Measurements from ENCODE around the gene CCT6B.
"Not testable (repeated sequence)": the region's sequence is repeated elsewhere in the genome, so short reads cannot be mapped to it uniquely, and the experiment has no call there.

The CCT6B gene

DNA sequence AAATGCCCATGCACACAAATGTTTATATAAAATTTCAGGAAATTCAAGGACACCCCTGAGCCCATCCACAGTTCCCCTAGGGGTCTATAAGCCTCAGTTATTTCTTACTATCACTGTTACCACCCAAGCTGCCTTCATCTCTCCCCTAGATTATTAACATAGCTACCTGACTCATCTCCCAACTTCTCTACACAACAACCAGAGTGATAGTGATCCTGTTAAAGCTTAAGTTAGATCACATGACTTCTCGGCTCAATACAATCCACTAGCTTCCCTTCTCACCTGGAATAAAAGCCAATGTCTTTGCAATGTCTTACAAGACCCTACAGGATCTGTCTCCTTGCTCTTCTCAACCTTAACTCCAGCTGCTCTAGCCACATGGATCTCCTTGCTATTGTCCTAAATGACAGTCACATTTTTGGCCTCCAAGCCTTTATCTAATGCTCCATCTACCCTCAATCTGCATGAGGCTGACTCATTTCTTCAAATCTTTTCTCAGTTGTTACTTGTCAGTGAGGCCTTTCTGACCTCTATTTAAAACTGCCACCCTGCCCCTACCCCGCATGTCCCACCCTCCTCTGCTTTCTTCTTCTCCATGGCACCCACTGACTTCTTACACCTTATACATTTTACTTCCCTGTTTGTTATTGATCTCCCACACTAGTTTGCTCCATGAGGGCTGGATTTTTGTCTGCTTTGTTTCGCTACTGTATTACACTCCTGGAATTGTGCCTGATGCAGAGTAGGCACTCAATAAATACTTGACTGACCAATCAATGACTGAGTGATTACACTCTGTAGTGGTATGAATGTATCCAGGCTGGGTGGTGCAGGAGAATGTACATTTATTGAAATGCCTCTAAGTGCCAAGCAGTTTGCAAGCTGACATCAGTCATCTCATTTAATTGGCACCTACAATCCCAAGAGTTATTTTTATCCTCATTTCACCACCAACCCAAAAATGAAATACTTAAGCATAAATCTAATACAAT is 13.8 kb upstream of the CCT6B start:
- POLR2A ChIA-PET = interaction anchor here (0.7 to 2.1 kb wide), 3 partner anchors 10 to 428 kb away, joined by 5 to 11 read pairs (median 9); partner anchors contain the start of genes CCT6B and ZNF830
- CTCF ChIA-PET = no interaction called here
- DNase-seq (ENCODE audit: extremely low spot score) = no peak
- TF ChIP-seq SUZ12 (IDR thresholded peaks at IDR 0.05) = no peak
- TF ChIP-seq FOXM1 (IDR thresholded peaks at IDR 0.05; ENCODE audit: borderline replicate concordance) = no peak
- TF ChIP-seq ZNF384 (IDR thresholded peaks at IDR 0.05) = no peak
- no peak for TF ChIP-seq TARDBP (IDR thresholded peaks at IDR 0.05)
- TF ChIP-seq NFRKB (IDR thresholded peaks at IDR 0.05) = no peak
- TF ChIP-seq BHLHE40 (IDR thresholded peaks at IDR 0.05; ENCODE audit: borderline replicate concordance) = no peak
- no peak for TF ChIP-seq CTBP1 (IDR thresholded peaks at IDR 0.05; ENCODE audit: borderline replicate concordance)
- TF ChIP-seq, protein P1, sequence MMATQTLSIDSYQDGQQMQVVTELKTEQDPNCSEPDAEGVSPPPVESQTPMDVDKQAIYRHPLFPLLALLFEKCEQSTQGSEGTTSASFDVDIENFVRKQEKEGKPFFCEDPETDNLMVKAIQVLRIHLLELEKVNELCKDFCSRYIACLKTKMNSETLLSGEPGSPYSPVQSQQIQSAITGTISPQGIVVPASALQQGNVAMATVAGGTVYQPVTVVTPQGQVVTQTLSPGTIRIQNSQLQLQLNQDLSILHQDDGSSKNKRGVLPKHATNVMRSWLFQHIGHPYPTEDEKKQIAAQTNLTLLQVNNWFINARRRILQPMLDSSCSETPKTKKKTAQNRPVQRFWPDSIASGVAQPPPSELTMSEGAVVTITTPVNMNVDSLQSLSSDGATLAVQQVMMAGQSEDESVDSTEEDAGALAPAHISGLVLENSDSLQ (IDR thresholded peaks at IDR 0.05) = no peak
- TF ChIP-seq LEF1 (IDR thresholded peaks at IDR 0.05; ENCODE audit: borderline replicate concordance) = no peak
- TF ChIP-seq FOXA1 (IDR thresholded peaks at IDR 0.05) = no peak
- no peak for TF ChIP-seq SP1 (IDR thresholded peaks at IDR 0.05)
- no peak for TF ChIP-seq FOXK2 (IDR thresholded peaks at IDR 0.05)
- TF ChIP-seq HDGF (IDR thresholded peaks at IDR 0.05; ENCODE audit: borderline replicate concordance) = no peak
- TF ChIP-seq L3MBTL2 (conservative IDR thresholded peaks at IDR 0.05) = no peak

DNA sequence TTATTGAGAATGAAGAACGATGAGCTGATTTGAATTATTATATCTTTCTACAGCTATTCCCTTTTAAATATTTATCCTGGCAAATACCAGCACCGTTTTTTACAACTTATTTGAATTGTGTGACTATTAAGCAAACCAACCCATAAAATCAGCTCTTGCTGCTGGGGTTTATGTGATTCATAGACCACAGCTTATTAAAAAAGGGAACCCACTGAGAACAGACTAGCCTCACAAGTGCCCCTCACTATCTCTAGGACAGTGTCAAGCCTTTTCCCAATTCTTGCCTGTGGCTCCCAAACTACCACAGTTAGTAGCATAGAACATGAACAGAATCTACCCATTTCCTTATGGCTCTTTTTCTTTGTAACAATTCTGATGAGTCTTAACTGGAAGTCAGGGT is 12.9 kb upstream of the CCT6B start:
- POLR2A ChIA-PET = interaction anchor here (1.4 to 2.1 kb wide), 2 partner anchors 9 to 13 kb away, joined by 9 to 11 read pairs; partner anchors contain the start of genes CCT6B and ZNF830
- no peak for DNase-seq (ENCODE audit: extremely low spot score)
- TF ChIP-seq CTBP1 (IDR thresholded peaks at IDR 0.05; ENCODE audit: borderline replicate concordance) = no peak
- TF ChIP-seq NFRKB (IDR thresholded peaks at IDR 0.05) = no peak
- CTCF ChIA-PET = no interaction called here

DNA sequence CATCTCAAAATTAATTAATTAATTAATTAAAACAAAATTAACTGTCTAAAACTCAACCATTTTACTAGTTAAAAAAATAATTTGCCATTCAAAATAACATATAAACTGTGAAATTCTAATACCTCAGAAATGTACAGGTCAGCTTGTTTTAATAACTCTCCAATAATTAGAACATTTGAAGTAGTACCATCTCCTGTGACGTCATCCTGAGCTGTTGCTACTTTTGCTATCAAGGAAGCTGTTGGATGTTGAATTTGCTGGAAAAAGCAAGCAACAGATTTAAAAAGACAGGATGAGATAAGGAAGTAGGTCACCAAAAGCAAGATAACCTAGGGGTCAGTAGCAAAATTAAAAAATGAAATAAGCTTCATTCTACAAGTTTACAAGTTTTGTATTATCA is 2.8 kb downstream of the CCT6B start:
- ChIA-PET CTCF (no interaction called here), POLR2A (no interaction called here)
- TF ChIP-seq ARNT (IDR thresholded peaks at IDR 0.05) = no peak
- TF ChIP-seq, protein P1 (IDR thresholded peaks at IDR 0.05) = no peak
- TF ChIP-seq FOXK2 (IDR thresholded peaks at IDR 0.05) = no peak
- no peak for TF ChIP-seq SUZ12 (IDR thresholded peaks at IDR 0.05)
- no peak for TF ChIP-seq FOXM1 (IDR thresholded peaks at IDR 0.05; ENCODE audit: borderline replicate concordance)
- no peak for TF ChIP-seq NFRKB (IDR thresholded peaks at IDR 0.05)
- DNase-seq (ENCODE audit: extremely low spot score) = no peak

DNA sequence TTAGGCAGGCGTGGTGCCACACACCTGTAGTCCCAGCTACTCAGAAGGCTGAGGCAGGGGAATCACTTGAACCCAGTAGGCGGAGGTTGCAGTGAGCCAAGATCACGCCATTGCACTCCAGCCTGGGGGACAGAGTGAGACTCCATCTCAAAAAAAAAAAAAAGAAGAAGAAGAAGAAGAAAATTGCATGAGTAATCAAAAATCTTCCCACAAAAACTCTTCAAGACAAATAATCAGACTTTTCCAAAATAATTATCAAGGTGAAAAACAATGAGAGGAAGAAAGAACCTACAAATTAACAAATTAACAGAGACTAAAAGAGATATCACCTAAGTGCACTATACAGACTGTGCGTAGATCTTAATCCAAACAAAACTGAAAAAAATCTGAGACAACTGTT is 10.5 kb downstream of the CCT6B start:
- CTCF ChIA-PET; DNase-seq (ENCODE audit: extremely low spot score): not testable (repeated sequence)
- POLR2A ChIA-PET = interaction anchor here (1.5 kb wide), 1 partner anchor 10 kb away, joined by 3 read pairs; the partner anchor contains the start of gene CCT6B

DNA sequence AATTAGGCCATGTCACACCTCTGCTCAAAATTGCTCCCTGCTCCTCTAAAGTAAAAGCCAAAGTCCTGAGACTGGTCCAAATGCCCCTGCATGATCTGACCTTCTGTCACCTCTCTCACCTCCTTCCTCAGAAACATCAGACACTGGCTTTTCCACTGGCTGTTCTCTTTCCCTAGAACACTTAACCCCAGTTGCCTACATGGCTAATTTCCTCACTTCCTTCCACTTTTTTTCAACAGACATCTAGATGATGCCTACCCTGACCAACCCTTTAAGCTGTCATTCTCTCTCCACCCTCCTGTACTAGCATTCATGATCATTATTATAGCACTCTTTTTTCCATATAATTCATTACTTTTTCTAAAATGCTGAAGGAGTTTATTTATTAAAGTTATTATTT is 31.0 kb downstream of the CCT6B start:
- TF ChIP-seq L3MBTL2 (conservative IDR thresholded peaks at IDR 0.05) = no peak
- TF ChIP-seq BHLHE40 (IDR thresholded peaks at IDR 0.05; ENCODE audit: borderline replicate concordance) = no peak
- no peak for TF ChIP-seq CTBP1 (IDR thresholded peaks at IDR 0.05; ENCODE audit: borderline replicate concordance)
- TF ChIP-seq FOXK2 (IDR thresholded peaks at IDR 0.05) = no peak
- no peak for TF ChIP-seq TARDBP (IDR thresholded peaks at IDR 0.05)
- TF ChIP-seq ARNT (IDR thresholded peaks at IDR 0.05) = no peak
- TF ChIP-seq ZNF384 (IDR thresholded peaks at IDR 0.05) = no peak
- TF ChIP-seq SUZ12 (IDR thresholded peaks at IDR 0.05) = no peak
- TF ChIP-seq FOXM1 (IDR thresholded peaks at IDR 0.05; ENCODE audit: borderline replicate concordance) = no peak
- no peak for TF ChIP-seq LEF1 (IDR thresholded peaks at IDR 0.05; ENCODE audit: borderline replicate concordance)
- no peak for TF ChIP-seq SP1 (IDR thresholded peaks at IDR 0.05)
- POLR2A ChIA-PET = no interaction called here
- CTCF ChIA-PET = no interaction called here
- DNase-seq (ENCODE audit: extremely low spot score) = no peak

DNA sequence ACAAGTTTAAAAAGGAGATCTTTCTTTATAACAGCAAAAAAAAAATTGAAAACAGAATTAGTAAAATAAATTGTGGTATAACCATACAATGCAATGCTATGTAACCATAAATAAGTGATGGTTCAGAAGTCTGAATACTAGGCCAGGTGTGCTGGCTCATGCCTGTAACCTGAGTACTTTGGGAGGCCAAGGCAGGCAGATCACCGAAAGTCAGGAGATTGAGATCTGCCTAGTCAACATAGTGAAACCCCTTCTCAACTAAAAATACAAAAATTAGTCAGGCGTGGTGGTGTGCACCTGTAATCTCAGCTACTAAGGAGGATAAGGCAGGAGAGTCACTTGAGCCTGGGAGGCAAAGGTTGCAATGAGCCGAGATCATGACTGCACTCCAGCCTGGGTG is 34.6 kb downstream of the CCT6B start:
- DNase-seq (ENCODE audit: extremely low spot score) = no peak
- ChIA-PET CTCF (no interaction called here), POLR2A (no interaction called here)
- TF ChIP-seq, protein P1 (IDR thresholded peaks at IDR 0.05) = no peak
- TF ChIP-seq SUZ12 (IDR thresholded peaks at IDR 0.05) = no peak
- no peak for TF ChIP-seq ELF4 (IDR thresholded peaks at IDR 0.05)
- no peak for TF ChIP-seq BHLHE40 (IDR thresholded peaks at IDR 0.05; ENCODE audit: borderline replicate concordance)
- no peak for TF ChIP-seq L3MBTL2 (conservative IDR thresholded peaks at IDR 0.05)
- no peak for TF ChIP-seq NFRKB (IDR thresholded peaks at IDR 0.05)
- no peak for TF ChIP-seq ZNF384 (IDR thresholded peaks at IDR 0.05)

DNA sequence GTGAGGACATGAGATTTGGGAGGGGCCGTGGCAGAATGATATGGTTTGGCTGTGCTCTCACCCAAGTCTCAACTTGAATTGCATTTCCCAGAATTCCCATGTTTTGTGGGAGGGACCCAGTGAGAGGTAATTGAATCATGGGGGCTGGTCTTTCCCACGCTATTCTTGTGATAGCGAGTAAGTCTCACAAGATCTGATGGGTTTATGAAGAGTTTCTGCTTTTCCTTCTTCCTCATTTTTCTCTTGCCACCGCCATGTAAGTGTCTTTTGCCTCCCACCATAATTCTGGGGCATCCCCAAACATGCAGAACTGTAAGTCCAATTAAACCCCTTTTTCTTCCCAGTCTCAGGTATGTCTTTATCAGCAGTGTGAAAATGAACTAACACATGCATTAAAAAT is 40.6 kb downstream of the CCT6B start:
- TF ChIP-seq FOXM1 (IDR thresholded peaks at IDR 0.05; ENCODE audit: borderline replicate concordance) (no peak), ARNT (IDR thresholded peaks at IDR 0.05) (no peak), FOXK2 (IDR thresholded peaks at IDR 0.05) (no peak), L3MBTL2 (conservative IDR thresholded peaks at IDR 0.05) (no peak), ELF4 (IDR thresholded peaks at IDR 0.05) (no peak), HDGF (IDR thresholded peaks at IDR 0.05; ENCODE audit: borderline replicate concordance) (no peak), NFRKB (IDR thresholded peaks at IDR 0.05) (no peak), CTBP1 (IDR thresholded peaks at IDR 0.05; ENCODE audit: borderline replicate concordance) (no peak), SUZ12 (IDR thresholded peaks at IDR 0.05) (no peak), BHLHE40 (IDR thresholded peaks at IDR 0.05; ENCODE audit: borderline replicate concordance) (no peak), ZNF384 (IDR thresholded peaks at IDR 0.05) (no peak), SP1 (IDR thresholded peaks at IDR 0.05) (no peak)

More for the DNA sequence above, 40.6 kb downstream of the CCT6B start:
- ChIA-PET POLR2A (no interaction called here), CTCF (no interaction called here)
- DNase-seq (ENCODE audit: extremely low spot score) = no peak
